Skin of body (tissue), 3 donors: ENCODE measurements around the gene SNAPIN. TPM values are rescaled to one million over a fixed set of nuclear protein-coding genes. Genes with fewer than 3 reads are reported as not detected.

ENCODE experiments used
- DNase-seq: peaks from one replicate; lab custom pipeline; 2025; lab: John Stamatoyannopoulos, UW
- small RNA-seq: library from RNA; depleted of rRNA; stranded (forward); fragments of <200 nt; gene quantifications from one replicate; pipeline ENCODE3, GENCODE V24; 2014; ENCODE audit warnings: low replicate concordance
- total RNA-seq: library from RNA; depleted of rRNA; stranded (reverse); fragments of >200 nt; gene quantifications from one replicate; pipeline ENCODE4 v1.2.3, GENCODE V29; 2014

Gene SNAPIN
- total RNA-seq, 1 donor from 2014 or later: 33.2 TPM

GRCh38 chr1:153705484-153705883, 47.0 kb downstream of the SNAPIN start:
- DNase-seq: no peak

GRCh38 chr1:153711026-153711425, 52.5 kb downstream of the SNAPIN start:
- no peak for DNase-seq

Small RNA genes lying within 50 kb of the gene (small RNA-seq; reads per million reads assigned to genes)
- gene MIR8083 (not detected), gene RN7SL372P (not detected)

Other genes starting within 250 kb of the SNAPIN start
- 0.30 TPM for gene S100A7A, start 242.2 kb upstream of the SNAPIN start, total RNA-seq
- gene S100A7, start 198.1 kb upstream of the SNAPIN start, total RNA-seq: 130 TPM
- gene S100A6, start 122.7 kb upstream of the SNAPIN start, total RNA-seq: 161 TPM
- gene S100A5, start 117.8 kb upstream of the SNAPIN start, total RNA-seq: not detected
- 102 TPM for gene S100A4, start 112.9 kb upstream of the SNAPIN start, total RNA-seq
- 36.0 TPM for gene S100A3, start 109.4 kb upstream of the SNAPIN start, total RNA-seq
- gene S100A2, start 92.9 kb upstream of the SNAPIN start, total RNA-seq: 71.6 TPM
- 103 TPM for gene S100A16, start 45.6 kb upstream of the SNAPIN start, total RNA-seq
- gene S100A14, start 42.4 kb upstream of the SNAPIN start, total RNA-seq: 141 TPM
- 17.8 TPM for gene S100A13, start 31.2 kb upstream of the SNAPIN start, total RNA-seq
- 5.6 TPM for gene S100A1, start 30.3 kb upstream of the SNAPIN start, total RNA-seq
- 52.1 TPM for gene CHTOP, start 24.6 kb upstream of the SNAPIN start, total RNA-seq
- 134 TPM for gene ILF2, start 12.3 kb downstream of the SNAPIN start, total RNA-seq
- gene NPR1, start 20.0 kb downstream of the SNAPIN start, total RNA-seq: 10.6 TPM
- gene INTS3, start 69.3 kb downstream of the SNAPIN start, total RNA-seq: 40.5 TPM
- gene SLC27A3, start 116.7 kb downstream of the SNAPIN start, total RNA-seq: 25.0 TPM